Activated CD4-positive, alpha-beta T cell treated with anti-CD3 and anti-CD28 coated beads, Interleukin-2, amount 10 ng/mL, durations not matched to agents 7 days and 5 days (primary cell): ENCODE results near the gene APPBP2. TPM values are rescaled to one million over a fixed set of nuclear protein-coding genes. Genes with fewer than 3 reads are reported as not detected.
A peak's percentile ranks its signal among the peaks of the same experiment; 100 is the strongest.

ENCODE experiments used
- CTCF ChIA-PET: fragments of 350-600 bp; sonication (Branson Sonifier 250); formaldehyde crosslinking; loops from one replicate; lab custom pipeline; 2021; ENCODE audit warnings: antibody characterized with exemption; lab: Charles Lee
- POLR2A ChIA-PET: fragments of 350-600 bp; sonication (Branson Sonifier 250); formaldehyde crosslinking; loops from one replicate; lab custom pipeline; 2021; ENCODE audit warnings: antibody characterized with exemption; lab: Charles Lee
- DNase-seq: peaks from one replicate; pipeline ENCODE4 v3.0.0-alpha.2; 2020
- H3K27ac Mint-ChIP-seq: one replicate; pipeline ENCODE4 v1.8.0; 2021; ENCODE audit warnings: mild to moderate bottlenecking, moderate library complexity, mixed read lengths
- H3K27me3 Mint-ChIP-seq: one replicate; pipeline ENCODE4 v1.8.0; 2021; ENCODE audit warnings: mixed read lengths
- H3K36me3 Mint-ChIP-seq: one replicate; pipeline ENCODE4 v1.8.0; 2021; ENCODE audit warnings: low read depth, mixed read lengths
- H3K4me1 Mint-ChIP-seq: one replicate; pipeline ENCODE4 v1.8.0; 2021; ENCODE audit warnings: mixed read lengths
- H3K4me3 Mint-ChIP-seq: one replicate; pipeline ENCODE4 v1.8.0; 2021; ENCODE audit warnings: mild to moderate bottlenecking, moderate library complexity, mixed read lengths
- H3K9me3 Mint-ChIP-seq: one replicate; pipeline ENCODE4 v1.8.0; 2021; ENCODE audit warnings: mixed read lengths
- total RNA-seq, 2 experiments: library from RNA; stranded (reverse); gene quantifications; one replicate each; pipeline ENCODE4 v1.2.3, GENCODE V29; 2021

APPBP2 gene
- total RNA-seq, 2 experiments from 2014 or later = 25.6 to 29.4 TPM

DNA sequence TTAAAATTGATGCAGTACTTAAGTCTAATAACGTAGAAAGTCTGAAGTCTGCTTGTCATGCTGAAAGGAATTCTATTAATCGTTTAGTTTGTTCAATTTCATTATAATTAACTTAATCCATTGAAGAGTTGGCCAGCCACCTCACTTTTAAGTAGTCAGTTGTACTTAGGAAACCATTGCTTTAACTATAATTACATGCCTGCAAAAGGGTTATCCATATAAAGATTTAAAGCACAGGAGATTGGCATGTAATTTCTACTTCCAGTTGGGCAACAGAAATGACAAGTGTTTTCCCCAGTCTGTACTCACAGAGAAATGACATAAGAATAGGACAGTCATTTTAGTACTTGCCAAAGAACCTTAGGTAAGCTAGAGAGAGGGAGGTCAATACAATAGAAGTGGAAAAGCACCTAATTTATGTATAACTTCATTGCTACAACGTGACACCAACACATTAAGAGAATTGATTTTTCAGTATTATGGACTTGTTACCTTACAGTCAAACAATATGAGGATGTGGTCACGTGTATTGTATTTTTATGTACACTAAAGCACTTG lies 130.5 kb downstream of the APPBP2 start:
- no peak for DNase-seq
- no peak overlapping the region for H3K4me3 Mint-ChIP-seq
- H3K9me3 Mint-ChIP-seq = no peaks in the 10 kb centered on the region
- H3K4me1 Mint-ChIP-seq = peaks cover 44% of the 10 kb centered on the region
- peak overlapping the region; percentile 37 for H3K27ac Mint-ChIP-seq
- H3K27me3 Mint-ChIP-seq = no peaks in the 10 kb centered on the region
- CTCF ChIA-PET = interaction anchor here (2.0 kb wide), 1 partner anchor 11 kb away, joined by 5 read pairs; no protein-coding TSS in a partner anchor
- H3K36me3 Mint-ChIP-seq = peaks cover 7% of the 10 kb centered on the region
- POLR2A ChIA-PET = no interaction called here

DNA sequence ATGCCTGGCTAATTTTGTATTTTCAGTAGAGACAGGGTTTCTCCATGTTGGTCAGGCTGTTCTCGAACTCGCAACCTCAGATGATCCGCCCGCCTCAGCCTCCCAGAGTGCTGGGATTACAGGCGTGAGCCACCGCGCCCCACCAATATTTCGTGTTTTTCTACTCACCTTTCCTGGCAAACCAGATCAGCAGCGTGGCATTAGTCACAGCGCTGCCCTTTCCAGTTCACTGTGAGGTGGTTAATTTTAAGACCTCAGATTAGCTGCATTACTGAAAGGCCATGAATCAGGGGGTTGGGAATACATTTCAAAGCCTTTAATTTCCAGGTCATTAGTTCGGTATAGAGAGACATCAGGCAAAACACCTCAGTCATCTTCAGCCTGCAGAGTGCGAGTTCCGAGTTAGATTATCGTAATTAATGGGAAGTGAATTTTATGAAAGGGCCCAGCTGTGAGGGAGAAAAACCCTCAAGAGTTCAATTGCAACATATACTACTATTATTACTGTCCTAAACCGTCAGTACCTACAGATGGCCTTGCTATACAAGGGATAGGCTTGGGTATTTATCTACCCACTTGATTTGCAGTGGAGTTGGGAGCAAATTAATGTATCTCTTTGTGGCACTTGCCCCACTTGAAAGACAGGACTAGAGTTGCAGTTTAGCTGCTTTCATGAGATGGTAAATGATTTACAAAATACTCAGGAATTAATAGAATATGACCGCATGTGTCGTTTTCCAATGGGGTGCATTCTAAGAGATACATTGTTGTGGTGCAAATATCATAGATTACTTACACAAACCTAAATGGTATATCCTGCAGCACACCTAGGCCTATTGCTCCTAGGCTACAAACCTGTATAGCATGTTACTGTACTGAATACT lies 132.0 kb downstream of the APPBP2 start:
- no peaks in the 10 kb centered on the region for H3K9me3 Mint-ChIP-seq
- POLR2A ChIA-PET = no interaction called here
- peaks cover 7% of the 10 kb centered on the region for H3K36me3 Mint-ChIP-seq
- H3K4me3 Mint-ChIP-seq = no peak overlapping the region
- CTCF ChIA-PET = interaction anchor here (1.3 to 2.0 kb wide), 2 partner anchors 12 to 27 kb away, joined by 3 to 5 read pairs; no protein-coding TSS in a partner anchor
- H3K27ac Mint-ChIP-seq = peak overlapping the region; percentile 3
- no peaks in the 10 kb centered on the region for H3K27me3 Mint-ChIP-seq
- peaks cover 52% of the 10 kb centered on the region for H3K4me1 Mint-ChIP-seq
- DNase-seq = no peak

Other genes starting within 250 kb of the APPBP2 start
- gene USP32, start 134.1 kb downstream of the APPBP2 start, total RNA-seq = 10 to 100 TPM; 31.7 to 34.0 TPM
- gene CHCT1, start 103.8 kb downstream of the APPBP2 start, total RNA-seq = not detected
- gene PPM1D, start 74.0 kb upstream of the APPBP2 start, total RNA-seq = 10 to 100 TPM; 19.3 to 22.4 TPM
- gene BCAS3, start 151.6 kb upstream of the APPBP2 start, total RNA-seq = 10 to 100 TPM; 15.5 to 16.4 TPM